Inflammatory macrophage treated with lipopolysaccharide for 1 hour (primary cell): Measurements from ENCODE around the gene GALNT8.

Experiments used
- DNase-seq, 2 donors: peaks; one replicate each; pipeline ENCODE4 v3.0.0-alpha.2; 2020 to 2022

The GALNT8 gene

DNA sequence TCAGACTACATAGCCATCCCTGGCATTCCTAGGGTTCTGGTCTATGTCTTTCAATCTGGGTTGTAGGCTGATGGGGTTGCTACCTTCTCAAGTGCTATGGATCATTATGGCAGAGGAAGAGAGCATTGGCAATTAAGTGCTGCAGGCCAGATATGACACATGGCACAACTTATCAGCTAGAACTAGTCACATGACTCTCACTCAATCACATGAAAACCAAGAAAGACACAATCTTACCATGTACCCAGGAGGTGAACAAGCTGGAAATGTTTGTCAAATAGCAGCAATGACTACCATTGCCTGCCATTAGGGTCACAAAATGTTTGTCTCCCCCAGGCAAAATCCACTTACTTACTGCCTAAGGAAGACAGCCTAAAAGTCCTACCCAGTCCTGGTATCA, 80.4 kb downstream of the GALNT8 start:
- DNase-seq: no peak

DNA sequence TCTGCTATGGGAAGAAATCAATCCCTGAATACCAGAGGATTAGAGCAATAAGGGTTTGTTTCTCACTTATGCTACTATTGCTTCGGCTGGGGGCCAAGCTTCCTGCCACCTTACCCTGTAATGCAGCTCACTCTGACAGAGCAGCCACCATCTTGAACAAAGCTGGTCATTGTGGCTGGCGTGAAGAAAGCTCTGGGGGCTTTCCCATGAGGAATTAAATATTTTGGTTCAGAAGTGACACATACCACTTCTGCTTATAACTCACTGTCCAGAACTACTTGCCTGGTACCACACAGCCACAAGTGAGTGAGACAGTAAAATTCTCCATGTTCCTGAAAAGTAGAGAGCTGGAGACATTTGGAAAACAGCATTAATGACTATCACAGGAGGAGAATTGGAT, 82.6 kb downstream of the GALNT8 start:
- DNase-seq: peak in 1 of 2 donors; percentile 23

DNA sequence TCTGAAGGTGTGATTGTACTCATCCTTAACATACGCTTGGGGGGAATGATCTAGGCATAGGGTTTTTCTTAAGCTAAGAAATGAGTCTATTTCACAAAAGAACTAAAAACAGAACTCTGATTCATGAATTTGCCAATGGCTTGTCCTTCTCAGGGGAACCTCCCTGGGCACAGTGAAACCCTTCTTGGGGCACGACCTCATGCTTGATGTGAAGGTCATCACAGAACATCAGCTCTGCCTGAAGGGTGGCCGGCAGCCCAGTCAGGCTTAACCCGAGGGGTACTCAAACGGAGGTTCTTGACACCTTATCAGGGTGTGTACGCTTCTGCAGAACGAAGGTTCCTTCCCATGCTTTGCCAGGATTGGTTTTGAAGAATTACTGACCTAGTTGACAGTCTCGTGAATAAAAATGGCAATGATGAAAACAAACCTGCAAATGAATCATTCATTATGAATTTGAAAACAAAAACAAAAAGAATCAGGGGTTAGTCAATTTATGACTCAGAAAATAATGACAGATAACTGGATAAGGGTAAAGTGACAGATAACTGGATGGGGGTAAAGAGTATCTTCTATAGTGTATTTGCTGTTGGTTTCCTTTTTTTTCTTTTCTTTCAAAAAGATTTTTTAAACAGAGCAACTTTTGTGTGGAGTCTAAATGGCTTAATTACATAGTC, 86.4 kb downstream of the GALNT8 start:
- DNase-seq: no peak

DNA sequence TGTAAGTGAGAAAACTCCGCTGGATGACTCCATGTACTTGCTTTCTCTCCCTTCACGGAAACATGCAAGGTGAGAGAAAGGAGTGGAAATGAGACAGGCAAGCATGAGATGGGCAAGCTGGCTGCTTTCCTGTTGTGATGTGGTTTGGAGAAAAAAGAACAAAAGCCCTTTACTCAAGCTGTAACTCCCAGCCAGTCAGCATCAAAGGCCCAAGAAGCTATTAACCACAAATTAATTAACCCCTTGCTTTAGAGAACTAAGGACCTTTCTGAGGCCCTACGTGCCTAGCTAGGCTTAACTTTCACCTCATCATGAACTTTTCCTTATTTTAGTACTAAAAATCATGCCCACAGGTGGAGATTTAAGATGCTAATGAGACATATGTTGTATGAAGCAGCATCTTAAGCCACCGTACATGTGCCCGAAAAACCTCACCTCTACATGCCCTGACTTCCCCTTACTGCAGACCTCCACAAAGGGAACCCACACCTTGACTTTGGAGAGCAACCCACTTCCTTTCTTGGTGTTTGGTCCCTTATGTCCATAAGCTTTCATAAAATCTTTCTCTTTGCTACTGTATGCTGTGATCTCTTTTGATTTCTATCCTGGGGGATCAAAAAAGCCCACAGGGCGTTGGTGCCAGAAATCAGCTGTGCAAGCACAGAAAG, 87.0 kb downstream of the GALNT8 start:
- DNase-seq: no peak

DNA sequence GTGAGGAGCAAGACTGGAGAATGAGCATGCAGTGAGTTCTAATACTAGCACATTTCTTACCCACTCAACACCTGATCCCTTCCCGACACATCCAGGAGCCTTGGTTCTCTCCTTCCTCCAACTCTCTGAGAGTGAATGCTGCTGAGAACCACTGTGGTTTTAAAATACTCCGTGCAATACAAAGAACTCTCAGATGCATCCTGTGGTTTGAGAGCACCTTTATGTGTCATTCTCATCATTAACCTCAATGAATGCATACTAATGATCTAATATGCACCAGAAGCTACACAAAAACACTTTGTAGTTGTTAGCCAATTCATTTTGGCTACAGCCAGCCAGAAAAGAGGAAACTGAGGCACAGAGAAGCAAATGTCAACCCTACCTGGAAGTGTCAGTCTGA, 87.6 kb downstream of the GALNT8 start:
- DNase-seq: no peak

DNA sequence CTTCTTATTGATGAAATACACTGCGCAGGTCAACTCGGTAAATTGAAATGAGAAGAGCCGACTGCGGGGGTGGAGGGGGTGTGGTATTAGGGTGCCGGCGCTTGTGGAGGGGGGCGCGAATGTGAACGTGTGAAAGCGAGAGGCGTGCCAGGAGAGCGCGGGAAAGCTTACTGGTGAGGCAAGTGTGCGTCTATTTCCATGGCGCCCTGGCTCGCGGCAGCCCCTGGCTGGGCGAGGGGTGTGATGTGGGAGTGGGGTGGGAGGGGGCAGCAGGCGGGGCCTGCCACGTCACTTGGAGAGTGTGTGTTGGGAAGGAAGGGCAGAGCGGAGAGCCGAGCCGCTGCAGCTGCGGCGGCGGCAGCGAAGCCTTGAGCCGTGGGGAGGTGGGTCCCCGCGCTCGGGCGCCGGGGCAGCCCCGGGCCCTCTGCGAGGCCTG, 88.8 kb downstream of the GALNT8 start:
- DNase-seq: no peak

DNA sequence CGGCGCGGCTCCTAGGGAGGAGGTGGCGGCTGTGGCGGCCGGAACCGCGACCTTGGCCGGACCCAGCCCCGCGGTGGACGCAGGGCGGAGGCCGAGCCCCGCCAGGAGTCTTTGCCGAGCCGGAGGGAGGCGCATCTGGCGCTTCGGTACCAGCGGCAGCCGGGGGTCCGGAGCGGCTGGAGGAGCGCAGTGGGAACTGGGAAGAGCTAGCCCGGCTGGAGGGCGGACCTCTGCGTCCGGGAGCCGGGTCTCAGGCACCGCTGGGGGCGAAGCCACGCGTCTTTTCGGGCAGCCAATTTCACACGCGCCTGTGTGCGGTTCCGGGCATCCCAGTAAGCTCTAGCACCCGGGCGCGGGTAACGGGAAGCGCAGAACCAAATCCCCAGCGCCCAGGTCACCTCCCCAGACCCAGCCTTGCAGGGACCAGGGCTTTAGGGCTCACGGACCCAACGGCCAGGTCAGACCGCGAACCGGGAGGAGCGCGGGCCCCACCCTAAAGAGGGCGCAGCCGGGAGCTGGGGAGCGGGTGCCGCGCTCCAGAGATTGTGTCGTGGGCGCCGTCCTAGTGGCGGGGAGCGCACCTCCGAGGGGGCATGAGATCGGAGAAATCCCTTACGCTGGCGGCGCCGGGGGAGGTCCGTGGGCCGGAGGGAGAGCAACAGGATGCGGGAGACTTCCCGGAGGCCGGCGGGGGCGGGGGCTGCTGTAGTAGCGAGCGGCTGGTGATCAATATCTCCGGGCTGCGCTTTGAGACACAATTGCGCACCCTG, 89.4 kb downstream of the GALNT8 start:
- no peak for DNase-seq

DNA sequence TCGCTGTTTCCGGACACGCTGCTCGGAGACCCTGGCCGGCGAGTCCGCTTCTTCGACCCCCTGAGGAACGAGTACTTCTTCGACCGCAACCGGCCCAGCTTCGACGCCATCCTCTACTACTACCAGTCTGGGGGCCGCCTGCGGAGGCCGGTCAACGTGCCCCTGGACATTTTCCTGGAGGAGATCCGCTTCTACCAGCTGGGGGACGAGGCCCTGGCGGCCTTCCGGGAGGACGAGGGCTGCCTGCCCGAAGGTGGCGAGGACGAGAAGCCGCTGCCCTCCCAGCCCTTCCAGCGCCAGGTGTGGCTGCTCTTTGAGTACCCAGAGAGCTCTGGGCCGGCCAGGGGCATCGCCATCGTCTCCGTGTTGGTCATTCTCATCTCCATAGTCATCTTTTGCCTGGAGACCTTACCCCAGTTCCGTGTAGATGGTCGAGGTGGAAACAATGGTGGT, 90.0 kb downstream of the GALNT8 start:
- no peak for DNase-seq

DNA sequence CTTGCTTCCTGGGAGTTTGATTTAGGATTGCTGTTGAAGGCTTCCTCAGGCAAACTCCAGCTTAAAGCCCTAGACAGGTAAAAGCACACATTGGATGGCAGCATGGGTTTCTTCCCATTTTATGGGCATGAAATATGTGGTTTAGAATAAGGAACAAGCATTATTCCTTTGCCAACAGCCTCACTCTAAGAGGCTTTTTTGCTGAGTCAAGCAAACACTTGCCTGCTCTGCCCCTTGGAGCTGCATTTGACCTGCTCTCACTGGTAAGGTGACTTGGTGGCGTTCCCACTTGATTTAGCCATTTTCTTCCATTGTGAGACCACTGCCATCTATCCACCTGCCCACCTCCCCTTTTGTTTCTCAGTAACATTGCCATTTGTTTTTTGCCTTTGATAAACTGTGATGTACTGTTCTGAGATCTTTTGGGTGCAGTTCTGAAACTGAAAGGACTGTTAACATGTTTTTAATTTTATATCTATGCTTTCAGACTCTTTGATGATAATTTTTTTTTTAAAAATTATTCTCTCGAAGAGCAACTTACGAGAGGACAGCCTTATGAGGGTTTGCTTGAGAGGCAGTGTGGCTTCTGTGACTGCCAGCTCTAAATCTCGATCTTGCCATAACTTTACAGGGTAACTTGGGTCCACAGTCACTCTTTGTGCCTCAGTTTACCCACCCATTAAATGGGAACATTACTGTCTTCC, 92.6 kb downstream of the GALNT8 start:
- DNase-seq: no peak

DNA sequence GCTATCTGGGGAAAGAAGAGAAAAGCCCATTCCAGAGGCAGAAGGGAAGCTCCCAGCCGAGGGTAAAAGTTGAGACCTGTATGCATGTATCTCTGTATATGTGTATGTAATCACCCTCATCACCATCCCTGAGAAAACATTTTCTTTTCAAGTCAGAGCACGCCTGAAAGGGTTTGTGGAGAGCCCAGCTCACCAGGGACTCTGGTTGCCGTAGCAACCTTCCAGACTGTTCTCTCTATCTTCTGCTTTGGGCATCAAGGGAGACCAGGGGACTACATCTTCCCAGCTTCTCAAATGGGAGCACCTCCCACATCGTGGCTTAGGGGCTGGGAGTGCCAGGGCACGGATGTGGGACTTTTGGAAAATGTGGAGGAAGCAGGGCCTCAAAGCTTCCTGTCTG, 93.5 kb downstream of the GALNT8 start:
- DNase-seq: no peak

DNA sequence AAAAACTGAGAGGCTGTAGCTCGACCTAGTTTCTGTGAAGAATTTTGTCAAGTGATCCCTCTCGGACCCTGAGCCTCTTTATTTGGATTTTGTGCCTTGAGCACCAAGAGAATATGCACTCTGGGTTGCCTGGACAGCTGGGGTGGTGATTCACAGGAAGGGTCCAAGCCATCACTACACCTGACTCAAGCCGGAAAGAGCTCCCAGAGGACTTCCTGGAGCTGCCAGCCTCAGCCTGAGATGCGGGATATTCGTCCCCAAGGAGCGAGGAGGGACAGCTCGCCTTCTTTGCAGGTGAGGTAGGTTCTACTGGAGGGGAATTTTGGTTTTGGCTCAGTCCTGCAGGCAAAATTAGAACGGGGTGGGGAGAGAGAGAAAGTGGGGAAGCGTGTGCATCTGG, 94.3 kb downstream of the GALNT8 start:
- DNase-seq: no peak

DNA sequence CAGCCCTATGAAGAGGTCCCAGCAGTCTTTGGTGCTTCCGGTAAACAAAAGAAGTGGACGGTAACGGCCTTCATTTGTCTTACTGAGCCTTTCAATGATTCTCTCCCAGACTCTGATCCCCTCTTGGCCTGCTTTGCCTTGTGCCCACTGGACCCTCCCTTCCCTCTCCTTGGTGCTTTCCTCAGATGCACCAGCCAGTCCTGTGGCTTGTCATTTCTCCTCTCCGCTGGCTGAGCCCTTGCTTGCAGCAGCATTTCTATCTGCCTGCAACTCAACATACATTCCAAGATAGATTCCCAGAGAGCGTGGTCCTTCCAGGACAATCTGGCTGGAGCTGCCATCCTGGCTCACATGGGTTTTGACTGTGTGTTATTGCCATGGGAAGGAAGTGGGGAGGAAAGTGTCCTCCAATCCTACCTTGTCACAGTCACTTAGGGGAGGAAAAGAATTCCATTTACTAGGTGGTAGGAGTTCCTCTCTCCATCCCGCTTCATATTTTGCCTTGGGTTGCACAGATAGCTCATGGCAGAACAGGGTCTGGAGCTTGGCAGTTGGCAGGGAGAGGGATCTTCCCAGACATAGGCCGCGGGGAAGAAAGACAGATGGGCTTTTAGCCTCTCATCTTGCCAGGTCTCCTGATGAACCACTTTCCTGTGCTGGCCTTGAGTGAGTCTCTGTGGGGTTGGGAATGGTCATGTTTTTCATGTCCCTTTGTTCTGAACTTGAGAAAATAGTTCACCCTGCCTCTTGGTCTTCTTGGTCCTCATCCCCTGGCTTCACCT, 96.7 kb downstream of the GALNT8 start:
- DNase-seq: no peak

DNA sequence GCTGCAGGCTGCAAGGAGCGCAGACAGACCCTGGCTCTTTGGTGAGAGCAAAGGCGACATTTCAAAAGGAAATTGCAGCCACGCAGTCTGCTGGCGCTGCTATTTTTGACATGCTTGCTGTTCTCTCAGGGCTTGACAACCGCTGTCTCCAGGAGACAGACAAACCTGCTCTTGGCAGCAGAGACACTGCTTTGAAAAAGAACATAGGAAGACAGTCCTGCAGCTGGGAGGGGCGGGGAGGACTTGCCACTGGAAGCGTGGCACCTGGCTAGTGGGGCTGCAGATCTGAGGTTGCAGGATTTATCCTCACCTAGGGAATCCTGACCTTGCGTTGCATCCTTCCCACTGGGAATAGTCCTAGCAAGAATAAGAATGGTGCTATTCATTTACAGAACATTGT, 97.7 kb downstream of the GALNT8 start:
- DNase-seq: no peak

DNA sequence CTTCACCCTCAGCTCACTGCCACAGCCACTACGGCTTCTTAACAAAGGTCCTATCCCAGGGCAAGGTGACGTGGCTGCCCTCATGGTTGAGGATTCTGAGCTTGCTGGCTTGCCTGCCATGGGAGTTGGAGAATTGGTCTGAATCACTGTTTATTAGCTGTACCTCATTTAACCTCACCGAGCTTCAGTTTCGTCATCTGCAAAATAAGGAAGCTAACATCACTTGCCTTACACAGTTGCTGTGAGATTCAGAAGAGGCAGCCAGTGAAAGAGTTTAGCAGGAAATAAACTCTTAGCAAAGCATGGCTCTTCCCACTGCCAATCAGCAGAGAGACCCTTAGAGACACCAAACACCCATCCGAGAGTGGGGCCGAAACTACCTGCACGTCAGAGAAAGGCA, 99.5 kb downstream of the GALNT8 start:
- DNase-seq: peak; percentile 58 to 75

DNA sequence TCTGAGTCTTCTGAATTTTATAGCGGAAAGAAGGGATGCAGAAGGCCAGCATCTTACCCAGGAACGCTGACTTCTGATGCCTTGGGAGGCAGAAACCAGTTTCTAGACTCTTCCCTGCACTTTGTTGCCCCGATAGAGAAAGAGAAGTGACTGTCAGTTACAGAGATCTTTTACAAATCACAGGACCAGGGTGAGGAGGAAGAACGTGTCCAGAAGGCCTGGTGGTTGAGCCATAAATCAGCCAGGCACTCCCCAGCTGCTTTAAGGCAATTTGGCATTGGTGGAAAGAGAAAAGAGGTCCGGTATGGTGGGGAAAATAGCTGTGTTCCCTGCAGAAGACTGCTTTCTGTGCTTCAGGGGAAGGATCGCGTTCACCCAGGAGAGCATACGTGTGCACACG, 100.8 kb downstream of the GALNT8 start:
- no peak for DNase-seq
